ENCODE data around the gene HOXA2. TPM values are rescaled to one million over a fixed set of nuclear protein-coding genes. Genes with fewer than 3 reads are reported as not detected.

The HOXA2 gene
- total and polyA plus RNA-seq, 2 of the 8 experiments (the other 6 are each of a cell fraction or from before 2014, with no cell fraction given) = not detected

- H3K79me2 ChIP-seq (ENCODE audit: control insufficient read depth in 1 of 2, insufficient read depth in 2 of 2, low read length in 2 of 2) = no peaks in the 10 kb centered on the region
- H3K4ac ChIP-seq (replicated peaks; ENCODE audit: insufficient read length, low read depth, low read length) = no peak overlapping the region
- H3K36me3 ChIP-seq (ENCODE audit: control insufficient read depth in 2 of 4, insufficient read depth in 4 of 4, low read length in 3 of 4) = peaks cover 0 to 5% (median 0%) of the 10 kb centered on the region in 4 experiments; a peak in 2 of 8 replicates
- no peak overlapping the region for H2BK15ac ChIP-seq (ENCODE audit: low read length)
- H3K4me2 ChIP-seq (ENCODE audit: insufficient read depth in 1 of 2, low read depth in 2 of 2, low read length in 2 of 2) = no peak overlapping the region
- CTCF ChIA-PET (ENCODE audit: partially characterized antibody) = interaction anchor here (0.7 to 12.1 kb wide), 10 partner anchors 9 to 176 kb away, joined by 3 to 123 read pairs (median 3); partner anchors contain the start of genes HOXA5 and HOXA6
- H3K27me3 ChIP-seq (replicated peaks in 1 of 4; ENCODE audit: control insufficient read depth in 3 of 4, extremely low read depth in 1 of 4, insufficient read depth in 3 of 4, low read length in 3 of 4) = peaks cover 85 to 100% (median 96%) of the 10 kb centered on the region in 4 experiments
- H2AK5ac ChIP-seq (ENCODE audit: low read depth, low read length) = no peak overlapping the region
- H3K4me1 ChIP-seq (replicated peaks in 1 of 4; ENCODE audit: control insufficient read depth in 3 of 4, insufficient read depth in 4 of 4, low read length in 3 of 4) = peaks cover 2 to 17% (median 9%) of the 10 kb centered on the region in 4 experiments
- peaks cover 0 to 2% of the 10 kb centered on the region in 2 experiments; a peak in 1 of 4 replicates for H3K9me3 ChIP-seq (ENCODE audit: insufficient read depth in 2 of 2, low read depth in 1 of 2, low read length in 1 of 2)
- POLR2A ChIA-PET (ENCODE audit: partially characterized antibody) = no interaction called here
- H3K23ac ChIP-seq (ENCODE audit: insufficient read length) = no peak overlapping the region
- H3K79me1 ChIP-seq (ENCODE audit: low read depth, low read length) = no peaks in the 10 kb centered on the region
- DNase-seq (ENCODE audit: low read depth in 1 of 2, low spot score in 2 of 2) = peak in 1 of 2 experiments; percentile 57
- no peak overlapping the region for H4K5ac ChIP-seq (ENCODE audit: insufficient read length, low read depth, low read length)
- no peak overlapping the region for H3K9ac ChIP-seq (replicated peaks in 1 of 4; ENCODE audit: extremely low read depth in 1 of 4, low read depth in 3 of 4, low read length in 3 of 4)
- no peak overlapping the region for H4K8ac ChIP-seq (ENCODE audit: extremely low read depth, insufficient read depth, low read length)
- H3K18ac ChIP-seq (ENCODE audit: extremely low read depth, low read length) = no peak overlapping the region
- WGBS, 2 experiments (ENCODE audit: extremely low coverage in 1 of 2, insufficient coverage in 1 of 2, insufficient read length in 1 of 2, insufficient replicate concordance in 2 of 2, low coverage in 1 of 2, low lambda C conversion rate in 2 of 2, missing lambda C conversion rate in 1 of 2) = 6% methylated on average over 9 of the region's 9 CpGs; no CpG with 5 or more reads in 1 of the 2 experiments
- H3K27ac ChIP-seq (ENCODE audit: low read depth, low read length) = no peak overlapping the region
- no peak overlapping the region for H3K56ac ChIP-seq (replicated peaks; ENCODE audit: insufficient read length, low read depth, low read length)
- H4K91ac ChIP-seq (replicated peaks; ENCODE audit: insufficient read length, low read length) = no peak overlapping the region
- no peak overlapping the region for H2BK20ac ChIP-seq (ENCODE audit: low read length)
- H2BK12ac ChIP-seq (ENCODE audit: low read depth, low read length) = no peak overlapping the region
- H2BK5ac ChIP-seq (ENCODE audit: low read depth, low read length) = no peak overlapping the region
- peaks cover 7% of the 10 kb centered on the region; the same call in 1 of the 2 replicates for H3K23me2 ChIP-seq (ENCODE audit: low read depth, low read length)
- H2BK120ac ChIP-seq (replicated peaks; ENCODE audit: low read depth, low read length) = no peak overlapping the region
- peaks cover 7 to 31% of the 10 kb centered on the region in 2 experiments for H4K20me1 ChIP-seq (replicated peaks in 1 of 2; ENCODE audit: control insufficient read depth in 1 of 2, insufficient read depth in 2 of 2, low read length in 2 of 2)
- peak; percentile 63 for FAIRE-seq
- no peak overlapping the region for H3K4me3 ChIP-seq (ENCODE audit: extremely low read depth in 1 of 4, insufficient read depth in 2 of 4, low read depth in 3 of 4, low read length in 4 of 4)
- H3K14ac ChIP-seq (ENCODE audit: insufficient read length) = no peak overlapping the region
- no peak overlapping the region for H2AFZ ChIP-seq (ENCODE audit: low read length)
- TF ChIP-seq SUZ12 (IDR thresholded peaks at IDR 0.05; ENCODE audit: low read length) (peak; percentile 44), TBP (IDR thresholded peaks at IDR 0.05; ENCODE audit: low read depth, low read length) (no peak), BCL11A (IDR thresholded peaks at IDR 0.05; ENCODE audit: low read depth in 2 of 2, low read length in 2 of 2) (no peak), JUN (IDR thresholded peaks at IDR 0.05; ENCODE audit: low read depth, low read length) (no peak), KDM1A (IDR thresholded peaks at IDR 0.05; ENCODE audit: borderline replicate concordance, low read length) (no peak), ZNF274 (IDR thresholded peaks at IDR 0.05; ENCODE audit: borderline replicate concordance, extremely low read depth, low read length) (no peak), RAD21 (IDR thresholded peaks at IDR 0.05 in 1 of 2, conservative IDR thresholded peaks at IDR 0.05 in 1 of 2; ENCODE audit: low read depth in 2 of 2, low read length in 2 of 2) (no peak), GABPA (IDR thresholded peaks at IDR 0.05; ENCODE audit: borderline replicate concordance, insufficient read depth, low read length) (no peak), PHF8 (conservative IDR thresholded peaks at IDR 0.05; ENCODE audit: low read depth, low read length) (no peak), KDM5A (IDR thresholded peaks at IDR 0.05; ENCODE audit: low read length) (no peak), SP2 (IDR thresholded peaks at IDR 0.05; ENCODE audit: low read length) (no peak), MAFK (IDR thresholded peaks at IDR 0.05; ENCODE audit: low read depth, low read length) (no peak)
Measured at GRCh38 chr7:27091941-27092818, 10.3 kb downstream of the HOXA2 start.
